NT2/D1 (cell line): ENCODE data around the gene RCSD1.
"Not testable (repeated sequence)": the region's sequence is repeated elsewhere in the genome, so short reads cannot be mapped to it uniquely, and the experiment has no call there.

Experiments used
- DNase-seq: peaks from one replicate; pipeline ENCODE4 v3.0.0-alpha.2; 2011; ENCODE audit warnings: low read depth, low spot score
- H3K27me3 ChIP-seq: 2 replicates; pipeline ENCODE4 v1.6.0; 2011; ENCODE audit warnings: mild to moderate bottlenecking; ENCODE audit not compliant: insufficient read length, insufficient read depth
- H3K36me3 ChIP-seq: 2 replicates; pipeline ENCODE4 v1.6.1; 2011; ENCODE audit warnings: mild to moderate bottlenecking, low read length, mixed read lengths; ENCODE audit not compliant: insufficient read depth, insufficient read length
- H3K4me1 ChIP-seq: 2 replicates; pipeline ENCODE4 v1.5.1; 2011; ENCODE audit not compliant: insufficient read depth, insufficient read length
- H3K4me3 ChIP-seq: 2 replicates; pipeline ENCODE4 v1.5.1; 2011; ENCODE audit warnings: low read depth; ENCODE audit not compliant: insufficient read length
- H3K9ac ChIP-seq: 2 replicates; pipeline ENCODE4 v1.6.0; 2011; ENCODE audit warnings: low read depth; ENCODE audit not compliant: insufficient read length
- H3K9me3 ChIP-seq: 2 replicates; pipeline ENCODE4 v1.5.1; 2011; ENCODE audit warnings: mild to moderate bottlenecking, low read length; ENCODE audit not compliant: insufficient read depth
- SUZ12 ChIP-seq: IDR thresholded peaks from 2 replicates; pipeline ENCODE4 v1.6.1; 2011; ENCODE audit not compliant: insufficient read length, insufficient read depth; ENCODE audit errors: extremely low read depth
- YY1 ChIP-seq: IDR thresholded peaks from 2 replicates; pipeline ENCODE4 v1.6.1; 2011; ENCODE audit not compliant: insufficient read length, insufficient read depth
- ZNF274 ChIP-seq: IDR thresholded peaks from 2 replicates; pipeline ENCODE4 v1.6.1; 2011; ENCODE audit warnings: mild to moderate bottlenecking, low read depth, low read length

The RCSD1 gene

DNA sequence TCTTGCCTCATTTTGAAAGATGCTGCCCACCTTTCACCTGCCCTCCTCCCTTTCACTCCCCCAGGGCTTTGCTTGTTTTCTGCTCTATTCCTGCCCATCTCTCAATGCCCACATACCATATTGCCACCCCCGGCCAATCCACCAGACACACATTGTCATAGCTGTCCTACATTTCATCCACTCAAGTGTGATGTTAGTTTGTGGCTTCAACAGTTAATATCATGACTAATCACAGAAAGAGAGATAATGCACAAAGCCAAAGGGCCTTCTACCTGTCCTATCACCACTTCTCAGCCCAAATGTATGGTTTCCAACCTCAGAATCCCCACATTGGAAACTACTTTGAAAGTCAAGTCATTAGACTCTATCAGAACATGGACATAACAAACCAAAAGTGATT, 18.0 kb upstream of the RCSD1 start:
- Histone ChIP-seq H3K4me1 (no peaks in the 10 kb centered on the region), H3K36me3 (no peaks in the 10 kb centered on the region), H3K27me3 (no peaks in the 10 kb centered on the region), H3K9me3 (peaks cover 34% of the 10 kb centered on the region), H3K9ac (no peak overlapping the region), H3K4me3 (no peak overlapping the region)
- DNase-seq = no peak
- no peak for TF ChIP-seq ZNF274

GRCh38 chr1:167612587-167613385, 17.2 kb upstream of the RCSD1 start:
- no peak overlapping the region for H3K9ac ChIP-seq
- no peaks in the 10 kb centered on the region for H3K4me1 ChIP-seq
- peaks cover 26% of the 10 kb centered on the region for H3K9me3 ChIP-seq
- H3K27me3 ChIP-seq = no peaks in the 10 kb centered on the region
- H3K36me3 ChIP-seq = no peaks in the 10 kb centered on the region
- no peak for TF ChIP-seq ZNF274
- TF ChIP-seq SUZ12 = no peak
- no peak for TF ChIP-seq YY1
- no peak overlapping the region for H3K4me3 ChIP-seq
- no peak for DNase-seq

GRCh38 chr1:167613984-167614383, 16.0 kb upstream of the RCSD1 start:
- not testable (repeated sequence) for H3K36me3 ChIP-seq, H3K4me1 ChIP-seq, DNase-seq, H3K9ac ChIP-seq, H3K27me3 ChIP-seq, H3K4me3 ChIP-seq
- H3K9me3 ChIP-seq = peaks cover 14% of the 10 kb centered on the region; the same call in 1 of the 2 replicates

DNA sequence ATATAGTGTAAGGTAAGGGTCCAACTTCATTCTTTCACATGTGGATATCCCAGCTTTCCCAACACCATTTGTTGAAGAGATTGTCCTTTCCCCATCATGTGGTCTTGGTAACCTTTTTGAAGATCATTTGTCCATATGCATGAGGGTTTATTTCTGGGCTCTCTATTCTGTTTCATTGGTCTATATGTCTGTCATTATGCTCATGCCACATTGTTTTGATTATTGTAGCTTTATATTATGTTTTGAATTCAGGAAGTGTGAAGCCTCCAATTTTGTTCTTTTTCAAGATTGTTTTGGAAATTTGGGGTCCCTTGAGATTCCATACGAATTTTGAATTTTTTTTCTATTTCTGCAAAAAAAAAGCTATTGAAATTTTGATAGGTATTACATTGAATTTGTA, 15.2 kb upstream of the RCSD1 start:
- Histone ChIP-seq H3K9me3 (peaks cover 8% of the 10 kb centered on the region; the same call in 1 of the 2 replicates), H3K36me3 (no peaks in the 10 kb centered on the region), H3K9ac (no peak overlapping the region), H3K4me1 (no peaks in the 10 kb centered on the region), H3K27me3 (no peaks in the 10 kb centered on the region), H3K4me3 (no peak overlapping the region)
- no peak for DNase-seq
- TF ChIP-seq SUZ12 (no peak), YY1 (no peak), ZNF274 (no peak)

DNA sequence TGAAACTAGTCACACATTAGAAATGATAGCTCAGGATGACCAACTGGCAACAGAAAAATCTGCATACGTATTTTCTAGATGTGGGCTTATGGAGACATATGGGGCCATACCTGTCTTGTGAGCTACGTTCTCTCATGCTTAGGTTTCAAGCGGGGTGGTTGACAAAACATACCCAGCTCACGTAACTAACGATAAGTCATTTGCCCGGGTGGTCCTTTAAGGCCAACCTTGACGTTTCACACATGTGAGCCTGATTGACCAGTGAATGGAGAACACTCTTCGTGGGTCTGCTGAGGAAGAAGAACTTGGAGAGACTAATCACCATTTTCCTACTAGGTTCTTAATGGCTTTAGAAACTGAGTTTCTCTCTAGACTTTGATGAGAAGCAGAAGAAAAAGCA, 13.5 kb upstream of the RCSD1 start:
- no peak for DNase-seq
- no peaks in the 10 kb centered on the region for H3K27me3 ChIP-seq
- TF ChIP-seq YY1 (no peak), ZNF274 (no peak)
- no peak overlapping the region for H3K9ac ChIP-seq
- no peaks in the 10 kb centered on the region for H3K4me1 ChIP-seq
- H3K36me3 ChIP-seq = no peaks in the 10 kb centered on the region
- peaks cover 8% of the 10 kb centered on the region; the same call in 1 of the 2 replicates for H3K9me3 ChIP-seq
- H3K4me3 ChIP-seq = no peak overlapping the region

DNA sequence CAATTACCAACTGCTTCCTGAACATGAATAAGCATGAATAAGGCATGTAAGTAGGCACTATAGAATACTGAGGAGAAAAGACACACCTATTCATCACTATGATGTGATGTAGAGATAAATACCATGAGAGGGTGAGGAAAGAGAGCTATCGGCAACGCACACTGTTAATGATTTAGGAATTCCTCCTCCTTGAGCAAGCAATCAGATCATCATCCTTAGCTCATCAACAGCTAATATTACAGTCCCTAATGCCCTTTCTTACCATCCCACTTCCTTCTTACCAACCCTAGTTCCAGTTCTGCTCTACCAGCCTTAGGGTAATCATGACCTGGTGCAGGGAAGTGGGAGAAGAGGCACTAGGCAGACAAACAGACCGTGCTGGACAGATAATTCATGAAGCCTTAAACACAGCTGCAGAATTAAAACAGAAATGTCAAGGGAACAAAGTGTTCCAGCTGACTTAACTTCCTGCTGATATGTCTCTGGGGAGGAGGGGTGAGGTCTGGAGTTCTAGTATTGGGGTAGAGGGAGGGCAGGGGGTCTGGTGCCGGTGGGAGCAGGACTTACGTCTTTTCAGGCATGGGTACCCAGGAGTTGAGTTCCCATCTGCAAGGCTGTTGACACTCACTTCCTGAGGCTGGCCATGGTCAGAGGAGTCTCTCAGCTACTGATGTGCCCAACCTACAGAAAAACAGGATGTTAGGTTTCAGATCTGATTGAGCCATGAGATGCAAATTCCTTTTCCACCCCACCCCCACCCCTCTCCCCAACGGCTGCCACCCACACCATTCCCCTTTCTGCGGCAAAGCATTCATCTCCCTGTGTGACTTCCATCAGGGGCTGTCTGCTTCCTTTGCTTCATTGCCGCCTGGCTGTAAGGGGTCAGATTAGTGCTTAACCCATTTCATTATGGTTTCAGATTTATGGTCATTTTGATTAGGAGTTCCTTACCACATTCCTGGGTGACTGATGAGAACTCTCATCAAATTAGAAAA, 12.6 kb upstream of the RCSD1 start:
- no peak for DNase-seq
- Histone ChIP-seq H3K4me3 (no peak overlapping the region), H3K27me3 (no peaks in the 10 kb centered on the region), H3K36me3 (no peaks in the 10 kb centered on the region), H3K9me3 (peaks cover 8% of the 10 kb centered on the region; the same call in 1 of the 2 replicates), H3K9ac (no peak overlapping the region), H3K4me1 (no peaks in the 10 kb centered on the region)
- no peak for TF ChIP-seq SUZ12
- no peak for TF ChIP-seq ZNF274
- TF ChIP-seq YY1 = no peak

- no peak for DNase-seq
- no peak overlapping the region for H3K4me3 ChIP-seq
- H3K27me3 ChIP-seq = no peaks in the 10 kb centered on the region
- H3K9ac ChIP-seq = no peak overlapping the region
- no peaks in the 10 kb centered on the region for H3K4me1 ChIP-seq
- H3K36me3 ChIP-seq = no peaks in the 10 kb centered on the region
- TF ChIP-seq SUZ12 (no peak), ZNF274 (no peak), YY1 (no peak)
- peaks cover 8% of the 10 kb centered on the region; the same call in 1 of the 2 replicates for H3K9me3 ChIP-seq
Observed at GRCh38 chr1:167618366-167618765, 11.7 kb upstream of the RCSD1 start.
